Glomerular visceral epithelial cell (primary cell): Measurements from ENCODE around the gene NKD1.

Experiments
- DNase-seq: peaks from one replicate; pipeline ENCODE4 v3.0.0-alpha.2; 2016; ENCODE audit errors: extremely low spot score

The NKD1 gene

GRCh38 chr16:50630394-50631020 lies 82.3 kb downstream of the NKD1 start:
- DNase-seq: no peak

GRCh38 chr16:50631249-50631984 lies 83.2 kb downstream of the NKD1 start:
- DNase-seq: no peak

- no peak for DNase-seq
Observed at GRCh38 chr16:50631985-50632576, 83.9 kb downstream of the NKD1 start.

- no peak for DNase-seq
Observed at GRCh38 chr16:50632927-50633800, 85.0 kb downstream of the NKD1 start.

GRCh38 chr16:50634090-50634489 lies 85.9 kb downstream of the NKD1 start:
- no peak for DNase-seq

GRCh38 chr16:50634947-50635346 lies 86.8 kb downstream of the NKD1 start:
- DNase-seq: no peak

- DNase-seq: no peak
Observed at GRCh38 chr16:50635505-50636392, 87.6 kb downstream of the NKD1 start.

- DNase-seq: no peak
Observed at GRCh38 chr16:50636753-50637374, 88.7 kb downstream of the NKD1 start.

- no peak for DNase-seq
Observed at GRCh38 chr16:50637716-50638602, 89.8 kb downstream of the NKD1 start.

- DNase-seq: no peak
Observed at GRCh38 chr16:50638816-50639670, 90.8 kb downstream of the NKD1 start.

- DNase-seq: no peak
Observed at GRCh38 chr16:50640391-50640790, 92.2 kb downstream of the NKD1 start.

GRCh38 chr16:50640919-50641817 lies 93.0 kb downstream of the NKD1 start:
- DNase-seq: no peak

GRCh38 chr16:50641818-50642187 lies 93.6 kb downstream of the NKD1 start:
- DNase-seq: no peak

GRCh38 chr16:50642349-50642748 lies 94.2 kb downstream of the NKD1 start:
- DNase-seq: no peak

GRCh38 chr16:50643192-50643591 lies 95.0 kb downstream of the NKD1 start:
- no peak for DNase-seq

GRCh38 chr16:50644245-50644644 lies 96.0 kb downstream of the NKD1 start:
- DNase-seq: no peak

- no peak for DNase-seq
Observed at GRCh38 chr16:50644729-50645128, 96.5 kb downstream of the NKD1 start.
